GM18868 (cell line): ENCODE measurements around the gene GINM1.

Experiments
- ATAC-seq: cut with Tn5 transposase; IDR thresholded peaks from one replicate; pipeline ENCODE4 v1.9.1; 2021; ENCODE audit warnings: mild to moderate bottlenecking, moderate library complexity; ENCODE audit not compliant: unreplicated experiment

GINM1 gene, protein sequence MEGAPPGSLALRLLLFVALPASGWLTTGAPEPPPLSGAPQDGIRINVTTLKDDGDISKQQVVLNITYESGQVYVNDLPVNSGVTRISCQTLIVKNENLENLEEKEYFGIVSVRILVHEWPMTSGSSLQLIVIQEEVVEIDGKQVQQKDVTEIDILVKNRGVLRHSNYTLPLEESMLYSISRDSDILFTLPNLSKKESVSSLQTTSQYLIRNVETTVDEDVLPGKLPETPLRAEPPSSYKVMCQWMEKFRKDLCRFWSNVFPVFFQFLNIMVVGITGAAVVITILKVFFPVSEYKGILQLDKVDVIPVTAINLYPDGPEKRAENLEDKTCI

DNA sequence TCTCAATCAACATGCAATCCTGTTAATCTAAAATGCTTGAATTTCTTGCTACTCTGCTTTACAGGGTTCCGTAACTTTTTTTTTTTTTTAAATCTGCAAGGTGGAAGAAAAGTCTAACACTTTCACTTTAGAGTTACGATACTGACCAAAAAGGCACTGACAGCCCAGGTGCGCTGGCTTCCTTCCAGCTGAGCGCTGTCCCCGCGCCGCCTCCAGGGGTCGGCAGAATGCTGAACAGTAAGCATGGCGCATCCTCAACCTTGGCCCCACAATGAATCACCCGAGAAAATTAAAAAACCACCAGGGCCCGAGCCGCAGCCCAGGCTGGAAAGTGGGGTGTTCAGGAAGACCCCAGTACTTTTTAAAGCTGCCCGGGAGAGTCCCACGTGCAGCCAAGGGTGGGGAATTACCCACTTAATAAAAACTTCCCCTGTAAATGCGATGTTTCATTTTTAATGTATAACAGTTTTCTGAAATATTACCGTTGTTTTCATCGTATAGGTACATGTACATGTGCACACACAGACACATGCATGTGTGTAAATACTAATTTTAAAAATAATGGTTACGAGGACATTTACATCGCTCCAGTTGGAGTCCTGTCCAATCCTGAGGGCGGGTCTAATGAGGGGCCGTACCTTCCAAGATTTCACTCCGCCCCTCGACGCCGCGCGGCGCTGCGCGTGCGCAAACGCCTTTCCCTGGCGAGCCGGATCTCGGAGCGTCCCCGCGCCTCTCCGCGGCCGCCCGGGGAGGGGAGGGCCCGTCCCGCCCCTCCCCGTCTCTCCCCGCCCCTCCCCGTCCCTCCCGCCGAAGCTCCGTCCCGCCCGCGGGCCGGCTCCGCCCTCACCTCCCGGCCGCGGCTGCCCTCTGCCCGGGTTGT is at the start of gene GINM1:
GINM1 (plus strand) TSS at position 849 of the 883 bp plus-strand sequence. CDS start 40 bp downstream, outside the sequence.
- ATAC-seq, result peak; percentile 72

DNA sequence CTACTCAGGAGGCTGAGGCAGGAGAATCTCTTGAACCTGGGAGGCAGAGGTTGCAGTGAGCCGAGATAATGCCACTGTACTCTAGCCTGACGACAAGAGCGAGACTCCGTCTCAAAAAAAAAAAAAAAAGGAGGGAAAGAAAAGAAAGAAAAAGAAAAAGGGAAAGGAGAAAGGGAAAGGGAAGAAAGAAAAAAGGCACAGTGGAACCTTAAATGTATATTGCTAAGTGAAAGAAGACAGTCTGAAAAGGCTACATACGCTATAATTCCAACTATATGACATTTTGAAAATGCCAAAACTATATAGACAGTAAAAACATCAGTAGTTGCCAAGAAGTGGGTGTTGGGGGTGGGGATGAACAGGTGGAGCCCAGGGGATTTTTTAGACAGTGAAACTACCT is 36.5 kb upstream of the GINM1 start:
- ATAC-seq, result no peak

DNA sequence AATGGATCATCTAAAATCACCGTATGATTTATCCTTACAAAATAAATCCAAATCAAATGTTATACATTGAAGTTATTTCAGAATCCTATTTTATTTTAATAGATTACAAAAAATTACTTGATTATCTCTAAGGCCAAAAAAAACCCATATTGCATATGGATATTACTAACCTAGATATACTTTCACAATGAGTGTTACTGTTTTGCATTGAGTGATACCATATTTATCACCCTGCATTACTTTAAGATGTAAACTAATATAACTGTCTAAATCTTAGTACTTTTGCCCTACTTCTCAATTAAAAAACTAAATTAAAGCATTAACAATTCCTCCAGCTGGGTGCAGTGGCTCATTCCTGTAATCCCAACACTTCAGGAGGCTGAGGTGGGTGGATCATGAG is 31.4 kb upstream of the GINM1 start:
- no peak for ATAC-seq

DNA sequence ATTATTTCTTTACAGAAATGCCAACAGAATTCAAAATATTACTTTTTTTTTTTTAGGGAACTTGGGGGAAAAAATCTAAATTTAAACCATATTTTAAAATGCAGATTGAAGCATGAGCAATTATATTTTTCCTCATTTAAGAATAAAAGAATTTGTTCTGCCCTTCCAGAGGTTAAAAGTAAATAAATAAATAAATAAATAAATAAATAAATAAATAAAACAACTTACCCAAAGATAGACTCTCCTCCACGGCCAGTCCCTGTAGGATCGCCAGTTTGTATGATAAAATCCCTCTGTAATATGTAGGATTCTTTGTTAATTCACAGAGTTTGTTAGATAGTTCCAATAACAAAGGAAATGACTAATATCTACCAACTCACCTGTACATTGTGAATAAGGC is 25.0 kb upstream of the GINM1 start:
- no peak for ATAC-seq

DNA sequence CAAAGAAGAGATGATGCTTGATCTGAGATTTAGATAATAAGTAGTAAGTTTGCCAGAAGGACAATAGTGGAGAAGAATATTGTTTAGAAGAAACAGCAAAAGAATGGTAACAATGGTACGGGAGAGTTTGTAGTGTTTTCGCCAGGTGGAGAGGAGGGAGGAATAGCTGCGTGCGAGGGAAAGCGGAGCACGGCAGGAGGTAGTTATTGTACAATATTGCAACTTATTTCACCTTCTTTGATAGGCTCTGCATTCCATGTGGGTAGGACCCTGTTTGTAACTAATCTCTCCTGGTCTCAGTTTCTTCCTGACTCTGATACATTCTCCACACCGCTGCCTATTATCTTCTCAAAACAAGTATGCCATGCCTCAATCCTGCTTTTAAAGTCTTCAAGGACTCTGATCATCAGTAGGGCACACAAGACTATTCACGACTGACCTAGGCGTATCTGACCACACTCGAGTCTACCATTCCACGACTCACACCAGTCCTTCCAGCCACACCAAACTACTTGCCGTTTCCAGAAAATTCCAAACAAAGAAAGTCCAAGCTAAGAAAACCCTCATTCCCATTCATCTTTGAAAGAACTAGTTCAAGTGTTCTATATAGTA is 21.4 kb upstream of the GINM1 start:
- no peak for ATAC-seq

DNA sequence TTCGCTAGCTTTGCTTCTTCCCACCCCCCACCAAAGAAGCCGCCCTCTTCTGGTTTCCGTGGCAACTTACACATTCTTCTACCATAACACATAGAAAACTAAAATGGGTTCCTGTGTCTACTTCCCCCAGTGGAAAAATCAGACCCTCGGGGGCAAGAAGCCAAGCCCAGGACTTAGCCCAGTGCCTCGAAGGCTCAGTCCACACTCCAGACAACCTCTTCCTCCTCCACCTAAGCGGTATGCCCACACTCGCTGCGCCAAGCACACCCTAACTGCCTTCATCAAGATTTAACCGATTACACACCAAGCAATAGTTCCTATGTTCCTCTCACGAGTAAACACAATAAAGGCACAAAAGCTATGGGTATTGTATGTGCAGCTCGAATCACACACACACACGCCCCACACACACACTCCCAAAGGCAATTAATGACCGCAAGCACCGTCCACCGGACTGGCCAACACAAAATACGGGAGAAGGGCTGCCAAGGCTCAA is 20.9 kb upstream of the GINM1 start:
- peak; percentile 39 for ATAC-seq

DNA sequence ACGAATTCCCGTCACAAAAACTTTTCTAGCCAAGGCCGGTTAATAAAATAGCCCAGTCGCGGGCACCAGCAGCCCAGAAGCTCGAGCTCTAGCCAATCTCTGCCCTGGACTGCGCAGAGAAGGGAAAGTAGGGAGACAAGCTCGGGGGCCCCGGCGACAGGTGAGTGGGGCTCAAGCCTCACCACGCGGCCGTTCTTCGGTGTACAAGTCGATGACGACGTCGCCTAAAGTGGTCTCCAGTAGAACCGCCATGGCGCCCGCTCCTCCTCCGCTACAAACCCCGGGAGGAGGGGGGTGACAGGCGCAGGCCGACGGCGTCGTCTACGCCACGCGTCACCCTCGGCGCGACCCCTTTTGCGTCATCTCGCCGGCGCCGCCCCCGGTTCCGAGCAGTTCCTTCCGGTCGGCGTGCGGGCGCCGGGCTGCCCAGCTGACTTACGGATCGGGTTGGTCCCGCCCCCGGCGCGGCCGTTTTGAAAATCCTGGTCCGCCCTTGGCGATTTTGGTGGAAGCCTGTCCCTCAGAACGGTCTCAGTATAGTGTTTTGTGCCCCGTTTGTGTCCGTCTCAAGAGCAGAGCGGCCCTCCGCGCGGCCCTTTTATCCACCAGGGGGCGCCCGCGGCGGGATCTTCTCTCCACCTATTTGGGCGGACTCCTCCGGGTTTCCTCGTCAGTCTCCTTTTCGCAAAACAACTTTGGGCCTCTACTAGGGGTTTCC is 20.3 kb upstream of the GINM1 start, which contains the start of gene PPIL4:
PPIL4 (minus strand) TSS at position 290 of the 718 bp plus-strand sequence; CDS start at position 252, 38 bp downstream.
- peak; percentile 89 for ATAC-seq

DNA sequence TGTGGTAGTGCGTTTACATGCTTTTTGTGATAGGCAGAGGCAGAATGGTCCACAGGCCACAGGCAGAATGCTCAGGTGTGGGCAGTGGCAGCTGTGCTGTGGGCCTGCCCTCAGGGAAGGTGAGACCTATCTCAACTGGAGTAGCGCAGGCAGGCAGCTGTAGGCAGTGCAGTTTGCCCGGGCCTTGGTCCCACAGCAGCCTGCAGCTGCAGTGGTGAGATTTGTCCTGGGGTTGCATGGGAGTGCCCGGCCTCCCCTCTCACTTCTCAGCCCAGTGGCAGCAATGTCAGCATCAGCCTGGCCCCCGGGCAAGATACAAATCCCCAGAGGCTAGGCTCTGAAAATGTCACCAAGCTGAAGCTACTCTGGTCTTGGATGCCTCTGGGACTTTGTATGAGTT is 14.3 kb upstream of the GINM1 start:
- ATAC-seq, result no peak

DNA sequence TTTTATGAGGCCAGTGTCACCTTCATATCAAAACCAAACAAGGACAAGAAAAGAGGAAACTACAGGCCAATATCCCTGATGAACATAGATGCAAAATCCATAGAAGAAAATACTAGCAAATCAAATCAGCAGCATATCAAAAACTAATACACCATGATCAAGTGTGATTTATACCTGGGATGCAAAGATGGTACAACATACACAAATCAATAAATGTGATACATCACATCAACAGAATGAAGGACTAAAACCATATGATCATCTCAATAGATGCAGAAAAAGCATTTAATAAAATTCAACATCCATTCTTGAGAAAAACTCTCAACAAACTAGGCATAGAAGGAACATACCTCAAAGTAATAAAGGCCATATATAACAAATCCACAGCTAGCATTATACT is 8.1 kb upstream of the GINM1 start:
- ATAC-seq, result no peak

DNA sequence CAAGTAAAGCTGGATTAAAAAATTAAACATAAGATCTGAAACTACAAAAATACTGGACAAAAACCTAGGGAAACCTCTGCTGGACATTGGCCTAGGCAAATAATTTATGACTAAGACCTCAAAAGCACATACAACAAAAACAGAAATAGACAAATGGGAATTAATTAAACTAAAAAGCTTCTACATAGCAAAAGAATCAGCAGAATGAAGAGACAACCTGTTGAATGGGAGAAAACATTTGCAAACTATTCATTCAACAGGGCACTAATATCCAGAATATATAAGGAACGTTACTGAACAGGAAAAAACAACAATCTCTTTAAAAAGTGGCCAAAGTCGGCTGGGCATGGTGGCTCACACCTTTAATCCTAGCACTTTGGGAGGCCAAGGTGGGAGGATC is 6.8 kb upstream of the GINM1 start:
- ATAC-seq, result no peak

DNA sequence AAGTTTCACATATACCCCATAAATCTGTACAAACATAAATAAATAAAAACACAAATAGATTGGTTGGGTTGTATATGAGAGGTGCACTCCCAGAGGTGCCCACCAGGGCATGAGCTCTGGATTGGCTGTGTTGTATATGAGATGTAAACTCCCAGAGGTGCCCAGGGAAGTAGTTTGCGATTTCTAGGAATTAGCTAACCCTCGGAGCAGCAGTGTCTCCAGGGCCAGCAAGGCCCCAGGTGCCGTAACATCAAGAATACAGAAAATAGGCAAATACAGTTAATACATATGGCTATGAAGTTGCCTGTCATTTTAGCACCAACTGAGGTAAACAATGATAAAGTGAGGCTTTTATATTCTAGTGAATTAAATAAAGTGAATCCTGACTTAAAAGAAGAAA is 5.4 kb upstream of the GINM1 start:
- peak; percentile 47 for ATAC-seq

DNA sequence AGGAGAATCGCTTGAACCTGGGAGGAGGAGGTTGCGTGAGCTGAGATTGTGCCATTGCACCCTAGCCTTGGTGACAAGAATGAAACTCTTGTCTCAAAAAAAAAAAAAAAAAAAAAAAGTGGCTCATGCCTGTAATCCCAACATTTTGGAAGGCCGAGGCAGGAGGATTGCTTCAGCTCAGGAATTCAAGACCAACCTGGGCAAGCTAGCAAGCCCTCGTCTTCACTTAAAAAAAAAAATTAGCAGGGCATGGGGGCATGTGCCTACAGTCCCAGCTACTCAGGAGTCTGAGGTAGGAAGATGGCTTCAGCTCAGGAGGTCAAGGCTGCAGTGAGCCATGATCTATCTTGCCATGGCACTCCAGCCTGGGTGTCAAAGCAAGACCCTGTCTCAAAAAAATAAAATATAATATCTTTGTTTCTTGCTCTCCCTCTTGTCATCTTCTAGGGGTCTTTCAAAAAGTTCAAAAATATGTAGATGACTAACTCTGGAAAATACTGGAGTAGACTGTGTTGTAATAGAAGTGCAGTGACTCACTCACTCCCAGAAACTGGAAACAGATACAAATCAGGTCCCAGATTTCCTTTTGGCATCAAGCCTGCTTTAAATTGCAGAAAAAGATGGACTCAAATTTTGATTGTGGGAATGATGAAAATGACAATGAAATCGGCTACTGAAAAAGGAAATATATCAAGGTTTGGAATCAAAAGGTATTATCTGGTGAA is 2.8 kb upstream of the GINM1 start:
- ATAC-seq, result no peak

DNA sequence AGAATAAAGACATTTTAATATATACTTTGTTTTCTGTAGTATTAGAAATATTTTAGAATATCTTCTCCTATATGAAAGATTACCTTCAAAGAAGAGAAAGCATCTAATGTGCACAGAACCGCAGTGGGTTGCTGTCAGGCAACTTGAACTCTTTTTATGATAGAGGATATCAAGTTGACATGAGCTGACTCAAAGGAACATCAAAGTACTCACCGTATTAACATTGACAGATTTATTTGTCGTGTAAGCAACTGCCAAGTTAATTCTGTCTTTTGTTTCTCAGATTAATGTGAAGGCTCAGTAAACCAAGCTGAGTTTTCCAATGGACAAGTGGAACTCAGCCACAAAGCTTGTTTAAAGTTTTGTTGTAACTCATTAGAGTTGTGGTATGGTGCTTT is 2.2 kb upstream of the GINM1 start:
- no peak for ATAC-seq

DNA sequence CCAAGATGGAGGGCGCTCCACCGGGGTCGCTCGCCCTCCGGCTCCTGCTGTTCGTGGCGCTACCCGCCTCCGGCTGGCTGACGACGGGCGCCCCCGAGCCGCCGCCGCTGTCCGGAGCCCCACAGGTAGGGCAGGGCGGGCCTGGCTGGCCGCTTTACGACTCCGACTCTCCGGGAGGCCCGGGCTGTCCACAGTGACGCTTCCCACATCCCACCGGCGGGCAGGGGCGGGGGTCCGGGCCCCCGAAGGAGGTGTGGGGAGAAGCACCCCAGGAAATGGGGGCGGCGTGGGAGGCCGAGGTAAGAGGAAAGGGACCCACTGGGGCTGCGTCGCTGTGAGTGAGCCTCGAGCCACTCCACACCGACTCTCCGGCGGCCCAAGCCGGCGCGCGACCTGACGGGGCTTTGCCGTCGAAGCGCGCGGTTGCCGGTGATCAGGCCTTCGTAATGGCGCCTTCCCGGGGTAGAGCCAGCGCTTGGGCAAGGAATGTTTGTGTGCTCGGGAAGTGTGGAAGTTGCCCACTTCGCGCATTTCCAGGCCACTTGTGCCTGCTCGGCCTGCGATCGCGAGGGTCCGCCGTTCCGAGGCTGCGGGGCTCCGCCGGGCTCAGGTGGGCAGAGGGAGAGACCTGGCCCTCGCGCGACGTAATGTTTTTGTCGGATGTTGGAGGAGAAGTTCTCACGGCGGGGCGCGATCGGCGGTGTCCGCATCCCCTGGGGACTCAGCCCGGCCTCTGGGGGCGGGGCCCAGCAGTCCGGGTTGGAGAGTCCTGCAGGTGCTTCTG is 427 bp downstream of the GINM1 start:
- ATAC-seq, result peak; percentile 8

DNA sequence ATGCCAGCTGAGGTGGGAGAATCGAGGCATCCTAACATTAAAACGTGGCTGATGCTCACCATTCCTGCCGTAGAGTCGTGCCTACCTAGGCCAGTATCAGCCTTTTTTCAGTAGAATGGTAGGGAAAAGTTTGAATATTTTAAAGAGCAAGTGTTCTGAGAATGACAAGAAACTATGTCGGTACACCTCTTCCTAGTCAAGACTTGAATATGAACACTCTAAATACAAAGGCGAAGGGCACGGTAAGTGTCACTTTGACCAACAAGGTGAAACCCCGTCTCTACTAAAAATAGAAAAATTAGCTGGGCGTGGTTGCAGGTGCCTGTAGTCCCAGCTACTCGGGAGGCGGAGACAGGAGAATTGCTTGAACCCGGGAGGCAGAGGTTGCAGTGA is 1.0 kb downstream of the GINM1 start:
- no peak for ATAC-seq

DNA sequence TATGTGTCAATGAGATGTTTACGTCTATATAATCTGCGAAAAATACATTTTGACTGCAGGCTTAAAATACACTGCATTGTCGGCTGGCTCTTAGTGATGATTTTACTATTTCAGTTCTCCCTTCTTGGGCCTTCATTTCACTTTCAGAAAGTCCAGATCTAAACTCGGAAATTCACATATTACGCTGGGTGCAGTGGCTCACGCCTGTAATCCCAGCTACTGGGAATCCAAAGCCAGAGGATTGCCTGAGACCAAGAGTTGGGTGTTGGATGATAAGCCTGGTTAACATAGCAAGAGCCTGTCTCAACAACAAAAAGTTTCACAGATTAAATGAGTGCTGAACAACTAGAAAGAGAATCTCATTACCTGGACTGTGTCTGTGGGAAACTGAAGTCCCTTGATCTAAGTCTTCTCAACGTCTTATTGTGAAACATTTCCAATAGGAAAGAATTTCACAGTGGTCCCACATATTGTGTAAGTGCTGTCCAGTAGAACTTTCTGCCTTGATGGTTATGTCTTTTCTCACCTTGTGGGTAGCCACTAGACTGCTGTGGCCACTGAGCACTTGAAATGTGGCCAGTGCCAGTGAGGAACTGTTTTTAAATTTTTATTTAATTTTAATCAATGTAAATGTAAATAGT is 1.9 kb downstream of the GINM1 start:
- ATAC-seq, result no peak

DNA sequence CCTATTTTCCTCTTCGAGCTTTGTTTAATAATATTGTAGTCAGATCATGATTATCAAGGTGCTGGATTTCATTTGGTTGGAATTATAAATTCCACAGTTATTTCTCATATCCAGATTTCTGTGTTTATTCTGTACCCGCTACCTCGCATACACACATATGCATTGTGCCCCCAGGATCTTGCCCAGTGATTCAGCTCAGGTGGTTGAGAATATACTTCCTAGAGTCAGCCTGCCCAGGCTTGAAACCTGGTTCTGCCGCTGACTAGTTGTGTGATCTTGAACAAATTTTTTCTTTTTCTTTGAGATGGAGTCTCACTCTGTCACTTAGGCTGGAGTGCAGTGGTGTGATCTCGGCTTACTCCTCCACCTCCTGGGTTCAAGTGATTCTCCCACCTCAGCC is 14.7 kb downstream of the GINM1 start:
- ATAC-seq, result no peak

DNA sequence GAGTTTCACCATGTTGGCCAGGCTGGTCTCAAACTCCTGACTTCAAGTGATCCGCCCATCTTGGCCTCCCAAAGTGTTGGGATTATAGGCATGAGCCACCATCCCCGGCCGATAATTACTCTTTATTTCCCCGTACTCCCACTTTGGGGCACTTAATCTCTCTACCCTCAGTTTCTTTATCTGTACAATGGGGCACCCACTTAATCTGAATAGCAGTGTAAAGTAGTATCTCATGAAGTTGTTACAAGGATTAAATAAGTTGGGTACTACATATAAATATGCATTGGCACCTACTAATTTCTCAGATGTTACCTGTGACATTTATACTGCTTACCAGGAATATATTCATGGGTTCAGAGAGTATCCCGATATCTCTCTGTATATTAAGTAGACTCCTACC is 15.2 kb downstream of the GINM1 start:
- no peak for ATAC-seq

DNA sequence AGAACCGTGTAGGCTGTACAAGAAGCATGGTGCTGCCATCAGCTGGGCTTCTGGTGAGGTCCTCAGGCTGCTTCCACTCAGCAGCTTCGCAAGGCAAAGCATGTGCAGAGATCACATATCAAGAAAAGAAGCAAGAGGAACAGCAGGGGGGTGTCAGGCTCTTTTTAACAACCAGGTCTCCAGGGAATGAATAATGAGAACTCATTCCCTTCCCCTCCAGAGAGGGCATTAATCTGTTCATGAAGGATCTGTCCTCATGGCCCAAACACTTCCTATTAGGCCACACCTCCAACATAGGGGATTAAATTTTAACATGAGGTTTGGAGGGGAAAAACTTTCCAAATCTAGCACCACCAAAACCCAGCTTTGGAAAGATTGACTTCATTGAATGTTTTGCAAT is 20.0 kb downstream of the GINM1 start:
- no peak for ATAC-seq
